CD4-positive, CD25-positive, alpha-beta regulatory T cell (primary cell): Measurements from ENCODE around the gene MAP6. TPM values are rescaled to one million over a fixed set of nuclear protein-coding genes. Genes with fewer than 3 reads are reported as not detected.
A peak's percentile ranks its signal among the peaks of the same experiment; 100 is the strongest.

Experiments used
- ATAC-seq, 2 donors: fragments of 150-1000 bp; cut with Tn5 transposase; one replicate each; pipeline ENCODE4 v1.10.0; 2021; ENCODE audit warnings: low read depth in 2 of 2, moderate number of reproducible peaks in 2 of 2, moderate library complexity in 1 of 2
- DNase-seq, 3 donors: peaks; one replicate each; pipeline versions ENCODE4 v3.0.0 to v3.0.0-alpha.2; 2012 to 2022; ENCODE audit warnings: mixed read lengths in 1 of 3
- H3K27ac ChIP-seq: one replicate; pipeline ENCODE4 v1.7.0; 2013; ENCODE audit warnings: mild to moderate bottlenecking, low read length; ENCODE audit not compliant: insufficient read depth, poor library complexity, severe bottlenecking
- H3K27me3 ChIP-seq: one replicate; pipeline ENCODE4 v1.7.0; 2013; ENCODE audit warnings: low read length; ENCODE audit not compliant: control insufficient read depth, insufficient read depth
- H3K36me3 ChIP-seq: one replicate; pipeline ENCODE4 v1.7.0; 2013; ENCODE audit warnings: mild to moderate bottlenecking, low read length, moderate library complexity; ENCODE audit not compliant: control insufficient read depth, insufficient read depth
- H3K4me1 ChIP-seq: 2 replicates; pipeline ENCODE4 v1.7.0; 2013; ENCODE audit warnings: mild to moderate bottlenecking, low read length; ENCODE audit not compliant: insufficient read depth, control insufficient read depth, poor library complexity, severe bottlenecking
- H3K4me3 ChIP-seq: one replicate; pipeline ENCODE4 v1.7.0; 2013; ENCODE audit warnings: low read depth, mild to moderate bottlenecking, low read length, moderate library complexity
- H3K9me3 ChIP-seq, 2 experiments: 1 replicate in 1 of 2; 2 replicates in 1 of 2; pipeline ENCODE4 v1.7.0; 2013; ENCODE audit warnings: low read length in 2 of 2, mild to moderate bottlenecking in 1 of 2, moderate library complexity in 1 of 2; ENCODE audit not compliant: control insufficient read depth in 2 of 2
- H3K27ac Mint-ChIP-seq, 3 donors: one replicate each; pipeline ENCODE4 v1.8.0; 2020 to 2022; ENCODE audit warnings: mild to moderate bottlenecking in 3 of 3, mixed read lengths in 3 of 3, moderate library complexity in 2 of 3
- H3K27me3 Mint-ChIP-seq: one replicate; pipeline ENCODE4 v1.8.0; 2022; ENCODE audit warnings: mild to moderate bottlenecking, mixed read lengths
- H3K36me3 Mint-ChIP-seq: one replicate; pipeline ENCODE4 v1.8.0; 2020; ENCODE audit warnings: mixed read lengths
- H3K4me1 Mint-ChIP-seq, 4 donors: one replicate each; pipeline ENCODE4 v1.8.0; 2020 to 2022; ENCODE audit warnings: mixed read lengths in 4 of 4, mild to moderate bottlenecking in 1 of 4
- H3K4me3 Mint-ChIP-seq, 4 donors: one replicate each; pipeline ENCODE4 v1.8.0; 2020 to 2022; ENCODE audit warnings: mild to moderate bottlenecking in 4 of 4, mixed read lengths in 4 of 4, moderate library complexity in 3 of 4
- H3K9me3 Mint-ChIP-seq, 7 donors: one replicate each; pipeline ENCODE4 v1.8.0; 2020 to 2022; ENCODE audit warnings: mixed read lengths in 7 of 7, mild to moderate bottlenecking in 3 of 7, moderate library complexity in 2 of 7
- polyA plus RNA-seq, 4 donors: library from polyadenylated mRNA; unstranded; fragments of 300-500 nt; fragmentation: Illumina TruSeq; gene quantifications; one replicate each; pipeline ENCODE4 v1.2.3, GENCODE V29; 2021
- total RNA-seq: library from RNA; stranded (reverse); gene quantifications from one replicate; pipeline ENCODE4 v1.2.3, GENCODE V29; 2022

MAP6 gene
- total and polyA plus RNA-seq, 5 donors from 2014 or later: 0.44 TPM; not detected in 4

DNA sequence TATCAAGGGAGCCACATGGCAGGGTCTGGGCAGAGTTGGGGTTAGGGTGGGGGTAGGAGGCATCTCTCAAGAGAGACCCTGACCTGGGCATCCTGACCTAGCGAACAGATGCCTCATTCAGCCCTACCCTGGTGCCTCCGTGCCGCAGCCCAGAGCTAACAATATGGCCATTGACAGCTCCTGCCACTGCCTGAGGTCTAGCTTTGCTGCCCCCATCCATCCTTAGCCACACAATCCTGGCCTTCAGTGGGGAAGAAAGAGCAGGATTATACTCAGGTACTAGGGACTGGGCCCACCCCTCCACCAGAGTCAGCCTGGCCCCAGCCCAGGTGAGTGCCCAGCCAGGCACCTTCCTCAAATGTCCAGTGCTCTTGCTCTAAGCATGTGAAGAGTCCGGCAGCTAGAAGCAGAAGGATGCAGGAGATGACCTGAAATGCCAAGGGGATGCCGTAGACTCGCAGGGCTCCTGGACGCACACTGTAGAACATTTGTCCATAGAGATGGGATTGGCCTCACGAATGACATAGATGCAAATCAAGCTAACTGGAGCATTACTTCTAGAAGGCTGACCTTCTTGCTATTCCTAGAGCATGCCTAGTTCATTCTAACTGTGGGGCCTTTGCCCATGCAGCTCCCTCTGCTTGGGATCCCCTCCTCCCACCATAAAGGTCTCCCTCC is 120.1 kb downstream of the MAP6 start:
- DNase-seq: no peak
- Mint-ChIP-seq H3K4me3 (no peak overlapping the region), H3K9me3 (no peaks in the 10 kb centered on the region), H3K4me1 (peaks cover 0 to 10% (median 0%) of the 10 kb centered on the region in 4 donors), H3K27ac (no peak overlapping the region), H3K36me3 (no peaks in the 10 kb centered on the region), H3K27me3 (peaks cover 11% of the 10 kb centered on the region)
- no peak overlapping the region for H3K27ac ChIP-seq
- H3K4me3 ChIP-seq: no peak overlapping the region
- no peaks in the 10 kb centered on the region for H3K9me3 ChIP-seq
- no peaks in the 10 kb centered on the region for H3K4me1 ChIP-seq
- no peaks in the 10 kb centered on the region for H3K36me3 ChIP-seq
- no peak for ATAC-seq
- no peaks in the 10 kb centered on the region for H3K27me3 ChIP-seq

- H3K4me3 ChIP-seq: no peak overlapping the region
- Mint-ChIP-seq H3K27me3 (peaks cover 11% of the 10 kb centered on the region), H3K9me3 (no peaks in the 10 kb centered on the region), H3K4me1 (peaks cover 0 to 10% (median 0%) of the 10 kb centered on the region in 4 donors), H3K27ac (no peak overlapping the region), H3K36me3 (no peaks in the 10 kb centered on the region), H3K4me3 (no peak overlapping the region)
- no peak overlapping the region for H3K27ac ChIP-seq
- DNase-seq (no peak), ATAC-seq (no peak)
- no peaks in the 10 kb centered on the region for H3K36me3 ChIP-seq
- H3K4me1 ChIP-seq: no peaks in the 10 kb centered on the region
- no peaks in the 10 kb centered on the region for H3K27me3 ChIP-seq
- no peaks in the 10 kb centered on the region for H3K9me3 ChIP-seq
Measured at GRCh38 chr11:75547617-75548058, 121.2 kb downstream of the MAP6 start.

DNA sequence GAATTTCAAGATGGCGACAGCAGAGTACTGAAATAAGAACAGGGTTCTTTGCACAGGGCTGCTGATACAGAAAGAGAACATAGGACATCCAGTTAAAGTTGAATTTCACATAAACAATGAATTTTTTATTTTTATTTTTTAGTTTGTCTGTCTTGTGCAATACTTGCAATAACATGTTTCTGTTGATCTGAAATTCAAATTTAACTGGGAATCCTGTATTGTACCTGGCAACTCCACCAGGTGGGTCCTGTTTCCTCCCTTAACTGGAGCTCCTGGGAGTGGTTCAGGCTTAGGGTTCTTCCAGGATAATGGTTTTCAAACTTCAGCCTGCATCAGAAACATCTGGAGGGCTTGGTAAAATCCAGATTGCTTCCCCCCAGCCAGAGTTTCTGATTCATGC is 121.7 kb downstream of the MAP6 start:
- Histone ChIP-seq H3K4me1 (no peaks in the 10 kb centered on the region), H3K9me3 (no peaks in the 10 kb centered on the region), H3K27ac (no peak overlapping the region), H3K4me3 (no peak overlapping the region), H3K36me3 (no peaks in the 10 kb centered on the region), H3K27me3 (no peaks in the 10 kb centered on the region)
- ATAC-seq: no peak
- H3K36me3 Mint-ChIP-seq: no peaks in the 10 kb centered on the region
- H3K4me1 Mint-ChIP-seq: peaks cover 0 to 10% (median 0%) of the 10 kb centered on the region in 4 donors
- H3K27ac Mint-ChIP-seq: no peak overlapping the region
- H3K9me3 Mint-ChIP-seq: no peaks in the 10 kb centered on the region
- H3K27me3 Mint-ChIP-seq: peaks cover 11% of the 10 kb centered on the region
- H3K4me3 Mint-ChIP-seq: no peak overlapping the region
- no peak for DNase-seq

DNA sequence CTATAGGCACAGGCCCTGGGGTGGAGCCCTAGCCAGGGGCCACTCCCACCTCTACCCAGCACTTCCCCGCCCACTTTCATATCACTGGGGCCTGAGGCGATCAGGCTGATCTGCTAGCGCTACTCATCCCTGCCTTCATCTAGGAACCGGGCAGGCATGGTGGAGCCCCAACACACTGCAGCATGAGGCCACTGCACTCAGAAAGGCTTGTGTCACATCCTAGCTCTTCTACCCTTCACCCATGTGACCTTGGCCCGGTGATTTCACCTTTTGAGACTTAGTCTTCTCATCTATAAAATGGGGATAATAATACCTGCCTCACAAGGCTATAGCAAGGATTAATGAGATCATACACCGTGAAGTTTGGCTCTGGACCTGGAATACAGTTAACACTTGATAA is 125.0 kb downstream of the MAP6 start:
- H3K9me3 Mint-ChIP-seq: no peaks in the 10 kb centered on the region
- H3K27ac Mint-ChIP-seq: no peak overlapping the region
- Histone ChIP-seq H3K4me1 (no peaks in the 10 kb centered on the region), H3K27me3 (no peaks in the 10 kb centered on the region), H3K9me3 (no peaks in the 10 kb centered on the region), H3K27ac (no peak overlapping the region), H3K36me3 (no peaks in the 10 kb centered on the region), H3K4me3 (no peak overlapping the region)
- H3K27me3 Mint-ChIP-seq: peaks cover 5% of the 10 kb centered on the region
- DNase-seq (no peak), ATAC-seq (no peak)
- no peaks in the 10 kb centered on the region for H3K36me3 Mint-ChIP-seq
- no peak overlapping the region for H3K4me3 Mint-ChIP-seq
- H3K4me1 Mint-ChIP-seq: peaks cover 0 to 1% (median 0%) of the 10 kb centered on the region in 4 donors

- no peak for DNase-seq
- H3K9me3 ChIP-seq: no peaks in the 10 kb centered on the region
- no peak overlapping the region for H3K4me3 ChIP-seq
- H3K27me3 Mint-ChIP-seq: peaks cover 5% of the 10 kb centered on the region
- ATAC-seq: no peak
- no peaks in the 10 kb centered on the region for H3K9me3 Mint-ChIP-seq
- peaks cover 7 to 12% (median 7%) of the 10 kb centered on the region in 4 donors for H3K4me1 Mint-ChIP-seq
- H3K4me3 Mint-ChIP-seq: no peak overlapping the region
- no peak overlapping the region for H3K27ac ChIP-seq
- H3K36me3 ChIP-seq: no peaks in the 10 kb centered on the region
- peaks cover 3% of the 10 kb centered on the region for H3K4me1 ChIP-seq
- no peak overlapping the region for H3K27ac Mint-ChIP-seq
- no peaks in the 10 kb centered on the region for H3K36me3 Mint-ChIP-seq
- no peaks in the 10 kb centered on the region for H3K27me3 ChIP-seq
Measured at GRCh38 chr11:75542088-75542438, 126.8 kb downstream of the MAP6 start.

DNA sequence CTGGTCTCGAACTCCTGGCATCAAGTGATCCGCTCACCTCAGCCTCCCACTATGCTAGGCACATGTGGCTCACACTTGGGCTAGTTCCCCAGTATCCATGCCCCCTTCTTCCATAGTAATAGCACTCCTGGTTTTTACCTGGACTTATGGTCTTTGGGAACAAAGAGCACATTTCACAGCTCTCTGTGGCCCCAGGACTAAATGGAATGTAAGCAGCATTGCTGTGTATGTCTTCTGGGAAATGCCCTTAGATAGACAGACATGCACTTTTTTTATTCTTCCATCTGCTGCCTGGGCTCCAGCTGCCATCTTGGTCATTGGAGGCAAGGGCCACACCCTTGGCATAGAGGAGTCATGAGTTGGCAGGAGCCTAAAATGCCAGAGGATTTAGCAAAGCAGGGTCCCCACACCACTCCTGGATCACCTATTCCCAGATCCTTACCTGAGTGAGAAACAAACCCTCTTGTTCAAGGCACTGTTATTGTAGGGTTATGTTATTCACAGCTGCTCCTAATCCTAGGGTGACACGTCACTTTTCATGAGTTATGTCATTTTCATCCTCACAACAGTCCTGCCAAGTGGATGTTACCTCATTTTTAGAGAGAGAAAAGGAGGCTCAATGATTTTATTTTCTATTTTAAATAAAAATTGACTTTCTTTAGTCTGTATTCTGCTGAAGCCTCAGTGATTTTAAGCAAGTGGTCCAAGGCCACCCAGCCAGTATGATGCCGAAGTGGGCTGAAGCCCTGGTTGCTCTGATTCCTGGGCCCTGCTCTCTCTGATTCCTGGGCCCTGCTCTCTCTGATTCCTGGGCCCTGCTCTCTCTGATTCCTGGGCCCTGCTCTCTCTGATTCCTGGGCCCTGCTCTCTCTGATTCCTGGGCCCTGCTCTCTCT is 127.4 kb downstream of the MAP6 start:
- Histone ChIP-seq H3K27me3 (no peaks in the 10 kb centered on the region), H3K9me3 (no peaks in the 10 kb centered on the region), H3K4me1 (peaks cover 5% of the 10 kb centered on the region), H3K27ac (no peak overlapping the region), H3K36me3 (no peaks in the 10 kb centered on the region), H3K4me3 (no peak overlapping the region)
- ATAC-seq (no peak), DNase-seq (no peak)
- no peak overlapping the region for H3K4me3 Mint-ChIP-seq
- no peaks in the 10 kb centered on the region for H3K9me3 Mint-ChIP-seq
- peaks cover 5% of the 10 kb centered on the region for H3K27me3 Mint-ChIP-seq
- H3K4me1 Mint-ChIP-seq: peaks cover 7 to 18% (median 10%) of the 10 kb centered on the region in 4 donors
- H3K27ac Mint-ChIP-seq: no peak overlapping the region
- no peaks in the 10 kb centered on the region for H3K36me3 Mint-ChIP-seq

DNA sequence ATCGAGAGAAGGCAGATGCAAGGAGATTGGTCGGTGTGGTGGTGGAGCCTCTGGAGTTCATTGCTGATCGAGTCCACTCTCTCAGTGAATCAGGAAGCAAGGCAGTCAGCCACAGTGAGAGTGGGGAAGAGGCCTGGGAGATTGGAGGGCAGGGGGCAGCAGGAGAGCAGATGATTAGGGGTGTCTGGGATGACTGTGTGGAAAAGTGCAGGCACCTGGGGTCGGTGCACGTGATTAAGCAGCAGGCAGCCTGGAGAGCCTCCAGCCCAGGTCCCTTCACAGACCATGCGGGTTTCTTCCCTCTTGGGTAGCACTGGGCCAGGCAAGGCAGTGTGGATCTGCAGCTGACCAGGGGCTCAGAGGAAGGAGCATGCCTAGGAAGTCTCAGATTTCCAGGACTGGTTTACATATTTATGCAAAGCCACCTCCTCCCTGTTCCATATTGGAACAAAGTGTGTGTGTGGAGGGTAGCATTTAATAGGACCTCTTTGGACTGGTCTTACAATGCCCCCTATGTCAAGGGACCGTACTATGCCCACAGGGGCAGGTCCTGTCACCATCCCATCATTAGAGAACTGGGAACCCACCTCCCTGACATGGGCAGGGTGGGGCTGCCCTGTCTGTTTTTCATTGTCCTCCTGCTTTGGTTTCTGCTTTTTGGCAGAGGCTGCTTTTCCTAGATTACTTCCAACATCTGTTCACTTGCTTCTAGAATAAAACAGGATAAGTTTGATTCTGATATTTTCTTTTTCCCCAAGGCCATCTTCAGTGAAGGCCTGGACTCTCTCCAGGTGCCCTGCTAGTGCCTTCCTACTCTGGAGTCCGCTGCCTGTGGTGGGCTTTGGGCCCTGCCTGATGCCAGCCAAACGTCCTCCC is 129.1 kb downstream of the MAP6 start:
- Histone ChIP-seq H3K9me3 (no peaks in the 10 kb centered on the region), H3K27me3 (no peaks in the 10 kb centered on the region), H3K4me1 (peaks cover 5% of the 10 kb centered on the region), H3K27ac (no peak overlapping the region), H3K36me3 (no peaks in the 10 kb centered on the region), H3K4me3 (no peak overlapping the region)
- Mint-ChIP-seq H3K27me3 (no peaks in the 10 kb centered on the region), H3K4me3 (no peak overlapping the region), H3K9me3 (no peaks in the 10 kb centered on the region), H3K27ac (peak overlapping the region in 1 of 3 donors; percentile 32), H3K36me3 (no peaks in the 10 kb centered on the region), H3K4me1 (peaks cover 7 to 26% (median 10%) of the 10 kb centered on the region in 4 donors)
- DNase-seq (no peak), ATAC-seq (no peak)
